HG03095 (cell line): ENCODE measurements around the gene PTCHD4.
"Not testable (repeated sequence)": the region's sequence is repeated elsewhere in the genome, so short reads cannot be mapped to it uniquely, and the experiment has no call there.

Experiments
- ATAC-seq: cut with Tn5 transposase; IDR thresholded peaks from one replicate; pipeline ENCODE4 v1.9.1; 2021; ENCODE audit warnings: moderate library complexity; ENCODE audit not compliant: unreplicated experiment

PTCHD4 gene

GRCh38 chr6:48111143-48111506 is at the start of gene PTCHD4:
Gene PTCHD4, minus strand, starts transcription at chr6:48111197. Its CDS starts 42,240 bp downstream, at chr6:48068957.
- ATAC-seq, result no peak

- ATAC-seq, result no peak
Measured at GRCh38 chr6:48151142-48151541, 40.1 kb upstream of the PTCHD4 start.

- ATAC-seq, result no peak
Measured at GRCh38 chr6:48150701-48151100, 39.7 kb upstream of the PTCHD4 start.

GRCh38 chr6:48147051-48147450 is 36.1 kb upstream of the PTCHD4 start:
- ATAC-seq, result no peak

GRCh38 chr6:48144021-48144420 is 33.0 kb upstream of the PTCHD4 start:
- ATAC-seq, result no peak

- ATAC-seq, result no peak
Measured at GRCh38 chr6:48141975-48142374, 31.0 kb upstream of the PTCHD4 start.

GRCh38 chr6:48139818-48140614 is 29.0 kb upstream of the PTCHD4 start:
- ATAC-seq, result no peak

GRCh38 chr6:48136856-48137255 is 25.9 kb upstream of the PTCHD4 start:
- ATAC-seq, result no peak

GRCh38 chr6:48135323-48136084 is 24.5 kb upstream of the PTCHD4 start:
- ATAC-seq, result no peak

- no peak for ATAC-seq
Measured at GRCh38 chr6:48134246-48134645, 23.2 kb upstream of the PTCHD4 start.

- no peak for ATAC-seq
Measured at GRCh38 chr6:48123601-48124000, 12.6 kb upstream of the PTCHD4 start.

- ATAC-seq, result not testable (repeated sequence)
Measured at GRCh38 chr6:48121983-48122749, 11.2 kb upstream of the PTCHD4 start.

GRCh38 chr6:48116699-48117645 is 6.0 kb upstream of the PTCHD4 start:
- no peak for ATAC-seq

- ATAC-seq, result no peak
Measured at GRCh38 chr6:48113130-48113529, 2.1 kb upstream of the PTCHD4 start.

GRCh38 chr6:48111575-48111974 is 578 bp upstream of the PTCHD4 start:
- no peak for ATAC-seq

- no peak for ATAC-seq
Measured at GRCh38 chr6:48110436-48111142, 408 bp downstream of the PTCHD4 start.

GRCh38 chr6:48109944-48110343 is 1.1 kb downstream of the PTCHD4 start:
- ATAC-seq, result no peak

- ATAC-seq, result not testable (repeated sequence)
Measured at GRCh38 chr6:48102476-48103195, 8.4 kb downstream of the PTCHD4 start.

- peak; percentile 93 for ATAC-seq
Measured at GRCh38 chr6:48101290-48101689, 9.7 kb downstream of the PTCHD4 start.
